ENCODE measurements around the gene DGKQ.
"Not testable (repeated sequence)": the region's sequence is repeated elsewhere in the genome, so short reads cannot be mapped to it uniquely, and the experiment has no call there.

The DGKQ gene

DNA sequence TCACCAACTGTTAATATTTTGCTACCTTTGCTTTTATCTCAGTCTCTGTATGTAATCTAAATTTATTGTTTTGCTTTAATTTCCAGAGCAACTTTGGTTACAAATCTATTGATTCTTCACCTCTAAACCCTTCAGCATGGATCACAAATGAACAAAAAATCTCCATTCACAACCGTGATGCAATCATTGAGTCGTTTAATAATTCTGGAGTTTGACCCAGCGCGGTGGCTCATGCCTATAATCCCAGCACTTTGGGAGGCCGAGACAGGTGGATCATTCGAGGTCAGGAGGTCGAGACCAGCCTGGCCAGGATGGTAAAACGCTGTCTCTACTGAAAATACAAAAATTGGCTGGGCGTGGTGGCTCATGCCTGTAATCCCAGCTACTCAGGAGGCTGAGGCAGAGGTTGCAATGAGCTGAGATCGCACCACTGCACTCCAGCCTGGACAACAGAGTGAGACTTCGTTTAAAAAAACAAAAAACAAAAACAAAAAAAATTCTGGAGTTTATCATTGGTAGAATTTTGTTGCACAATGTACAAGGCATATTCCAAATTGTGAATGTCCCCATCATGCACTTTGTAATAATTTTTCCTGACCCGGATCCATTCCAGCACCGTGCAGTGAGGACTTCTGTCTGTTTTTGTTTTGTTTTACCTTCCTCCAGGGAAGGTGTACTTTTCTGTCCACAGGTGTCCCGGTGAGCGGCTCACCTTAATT lies 11.1 kb upstream of the DGKQ start:
- no peak for DNase-seq (ENCODE audit: extremely low spot score)
- CTCF ChIA-PET = interaction anchor here (4.8 kb wide), 1 partner anchor 242 kb away, joined by 43 read pairs; no protein-coding TSS in a partner anchor
- TF ChIP-seq, protein P1, sequence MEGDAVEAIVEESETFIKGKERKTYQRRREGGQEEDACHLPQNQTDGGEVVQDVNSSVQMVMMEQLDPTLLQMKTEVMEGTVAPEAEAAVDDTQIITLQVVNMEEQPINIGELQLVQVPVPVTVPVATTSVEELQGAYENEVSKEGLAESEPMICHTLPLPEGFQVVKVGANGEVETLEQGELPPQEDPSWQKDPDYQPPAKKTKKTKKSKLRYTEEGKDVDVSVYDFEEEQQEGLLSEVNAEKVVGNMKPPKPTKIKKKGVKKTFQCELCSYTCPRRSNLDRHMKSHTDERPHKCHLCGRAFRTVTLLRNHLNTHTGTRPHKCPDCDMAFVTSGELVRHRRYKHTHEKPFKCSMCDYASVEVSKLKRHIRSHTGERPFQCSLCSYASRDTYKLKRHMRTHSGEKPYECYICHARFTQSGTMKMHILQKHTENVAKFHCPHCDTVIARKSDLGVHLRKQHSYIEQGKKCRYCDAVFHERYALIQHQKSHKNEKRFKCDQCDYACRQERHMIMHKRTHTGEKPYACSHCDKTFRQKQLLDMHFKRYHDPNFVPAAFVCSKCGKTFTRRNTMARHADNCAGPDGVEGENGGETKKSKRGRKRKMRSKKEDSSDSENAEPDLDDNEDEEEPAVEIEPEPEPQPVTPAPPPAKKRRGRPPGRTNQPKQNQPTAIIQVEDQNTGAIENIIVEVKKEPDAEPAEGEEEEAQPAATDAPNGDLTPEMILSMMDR (IDR thresholded peaks at IDR 0.05; ENCODE audit: control extremely low read depth, extremely low read depth, low read depth, missing control alignments) = no peak
- POLR2A ChIA-PET = no interaction called here

DNA sequence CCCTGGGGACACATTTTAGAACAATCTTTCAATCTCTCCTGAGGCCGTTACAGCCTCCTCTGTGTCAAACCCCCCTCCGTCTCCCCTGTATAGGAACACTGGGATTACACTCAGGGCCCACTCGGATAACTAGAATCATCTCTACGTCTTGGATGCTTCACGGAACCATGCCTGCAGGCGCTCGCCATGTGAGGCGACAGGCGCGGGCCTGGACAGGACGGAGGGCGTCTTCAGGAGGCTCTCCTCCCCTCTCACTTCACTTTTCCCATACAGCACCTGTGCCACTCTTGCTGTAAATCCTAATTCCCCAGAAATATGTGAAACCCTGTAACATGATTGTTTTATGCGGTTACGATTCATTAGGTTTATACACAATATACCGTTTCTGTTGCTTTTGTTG lies 9.4 kb upstream of the DGKQ start:
- ChIA-PET POLR2A (no interaction called here), CTCF (no interaction called here)
- TF ChIP-seq, protein P1 (IDR thresholded peaks at IDR 0.05; ENCODE audit: control extremely low read depth, extremely low read depth, low read depth, missing control alignments) = no peak
- no peak for DNase-seq (ENCODE audit: extremely low spot score)

DNA sequence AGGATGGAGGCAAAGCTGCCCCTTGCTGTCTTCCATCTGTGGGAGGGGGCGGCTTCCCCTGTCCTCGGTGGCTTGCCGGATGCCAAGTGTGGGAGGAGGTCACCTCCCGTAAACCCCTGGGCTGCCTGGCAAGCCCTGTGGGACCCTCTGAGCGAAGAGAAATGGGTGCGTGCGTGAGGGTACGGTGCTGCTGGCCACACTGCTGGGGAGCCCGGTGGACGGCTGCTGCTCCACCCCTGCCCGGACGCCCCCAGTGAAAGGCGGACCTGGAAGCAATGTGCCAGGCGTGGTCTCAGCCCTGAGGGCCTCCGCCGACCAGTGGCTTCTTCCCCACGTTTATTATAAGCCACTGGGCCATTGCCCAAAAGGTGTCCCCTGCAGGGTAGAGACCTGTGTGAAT lies 8.9 kb upstream of the DGKQ start:
- DNase-seq (ENCODE audit: extremely low spot score) = no peak
- TF ChIP-seq, protein P1 (IDR thresholded peaks at IDR 0.05; ENCODE audit: control extremely low read depth, extremely low read depth, low read depth, missing control alignments) = no peak
- ChIA-PET POLR2A (no interaction called here), CTCF (no interaction called here)

DNA sequence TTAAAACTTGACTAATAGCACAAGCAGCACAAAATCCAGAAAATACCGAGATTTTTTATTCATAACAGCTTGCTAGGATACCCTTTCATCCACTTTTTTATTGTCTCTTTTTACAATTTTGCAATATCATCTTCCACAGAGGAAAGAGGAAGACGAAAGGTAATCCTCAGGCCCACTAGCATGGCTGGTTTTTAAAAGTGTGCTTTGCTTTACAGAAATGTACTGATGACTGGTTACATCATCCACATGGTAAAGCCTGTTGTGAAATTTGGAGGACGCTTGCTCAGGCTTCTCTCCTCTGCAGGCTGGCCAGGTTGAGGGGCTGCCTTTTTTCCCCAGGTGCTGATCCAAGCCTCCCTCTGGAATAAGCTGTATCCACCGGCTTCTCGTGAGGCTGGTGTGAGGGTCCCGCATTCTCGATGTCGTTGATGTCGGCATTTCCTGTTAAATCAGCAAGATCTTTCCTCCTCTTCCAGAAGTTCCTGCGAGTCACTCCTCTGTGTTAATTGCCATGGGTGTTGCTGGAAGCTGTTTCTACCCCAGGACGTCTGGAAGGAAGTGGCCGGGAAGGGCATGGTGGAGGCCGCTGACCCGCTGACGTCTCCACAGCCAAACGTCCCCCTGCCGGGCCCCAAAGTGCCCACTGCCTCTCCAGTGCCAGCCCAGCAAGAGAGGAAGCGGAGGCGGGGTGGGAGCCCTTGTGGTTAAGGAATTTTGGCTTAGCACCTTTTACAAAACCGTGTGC lies 5.8 kb upstream of the DGKQ start:
- TF ChIP-seq, protein P1 (IDR thresholded peaks at IDR 0.05; ENCODE audit: control extremely low read depth, extremely low read depth, low read depth, missing control alignments) = no peak
- CTCF ChIA-PET = interaction anchor here (1.5 kb wide), 1 partner anchor 8 kb away, joined by 4 read pairs; the partner anchor contains the start of gene IDUA
- no peak for DNase-seq (ENCODE audit: extremely low spot score)
- POLR2A ChIA-PET = no interaction called here

DNA sequence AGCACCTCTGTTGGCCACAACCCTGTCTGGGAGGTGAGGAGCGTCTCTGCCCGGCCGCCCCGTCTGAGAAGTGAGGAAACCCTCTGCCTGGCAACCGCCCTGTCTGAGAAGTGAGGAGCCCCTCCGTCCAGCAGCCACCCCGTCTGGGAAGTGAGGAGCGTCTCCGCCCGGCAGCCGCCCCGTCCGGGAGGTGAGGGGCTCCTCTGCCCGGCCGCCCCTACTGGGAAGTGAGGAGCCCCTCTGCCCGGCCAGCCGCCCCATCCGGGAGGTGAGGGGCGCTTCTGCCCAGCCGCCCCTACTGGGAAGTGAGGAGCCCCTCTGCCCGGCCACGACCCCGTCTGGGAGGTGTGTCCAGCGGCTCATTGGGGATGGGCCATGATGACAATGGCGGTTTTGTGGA lies 2.6 kb upstream of the DGKQ start:
- POLR2A ChIA-PET; CTCF ChIA-PET; DNase-seq (ENCODE audit: extremely low spot score): not testable (repeated sequence)

DNA sequence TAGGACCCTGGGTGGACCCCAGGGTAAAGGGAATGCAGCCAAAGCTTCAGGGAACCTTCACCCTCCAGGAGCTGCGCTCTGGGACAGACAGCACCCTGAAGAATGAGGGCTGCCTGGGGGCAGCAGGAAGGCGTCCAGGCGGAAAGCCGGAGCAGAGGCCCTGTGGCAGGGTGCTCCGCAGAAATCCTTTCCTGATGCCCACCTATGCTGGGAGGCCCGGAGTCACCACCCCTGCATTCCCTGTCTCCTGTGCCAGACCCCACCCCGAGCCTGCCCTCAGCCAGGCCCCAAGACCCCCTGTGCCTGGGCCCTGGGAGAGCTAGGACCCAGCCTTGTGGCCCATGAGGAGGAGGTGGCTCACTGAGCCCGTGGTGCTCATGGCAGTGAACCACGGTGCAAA lies 1.3 kb upstream of the DGKQ start:
- TF ChIP-seq, protein P1 (IDR thresholded peaks at IDR 0.05; ENCODE audit: control extremely low read depth, extremely low read depth, low read depth, missing control alignments) = no peak
- ChIA-PET CTCF (interaction anchor here (1.6 kb wide), 1 partner anchor 12 kb away, joined by 5 read pairs; the partner anchor contains the start of gene IDUA), POLR2A (no interaction called here)
- no peak for DNase-seq (ENCODE audit: extremely low spot score)
